ENCODE results near the gene C1orf74. TPM values are rescaled to one million over a fixed set of nuclear protein-coding genes. Genes with fewer than 3 reads are reported as not detected.

C1orf74 gene
- total RNA-seq, 1 experiment from 2014 or later: 5.6 TPM

GRCh38 chr1:209820986-209821385 lies 36.6 kb upstream of the C1orf74 start:
- H3K27ac ChIP-seq (ENCODE audit: low read depth, low read length): no peak overlapping the region
- no TSS peak for BruUV-seq (replicated peaks)
- H3K4me3 ChIP-seq (replicated peaks in 1 of 2; ENCODE audit: low read depth in 1 of 2, low read length in 2 of 2): no peak overlapping the region
- intact Hi-C loops (cut with micrococcal nuclease): no loop called here
- ATAC-seq: no peak
- RAD21 ChIA-PET (ENCODE audit: low non-redundant PET in 1 of 2, low total read pairs in 2 of 2, uncharacterized antibody in 2 of 2, unreplicated experiment in 2 of 2): no interaction called here
- CTCF ChIA-PET: no interaction called here
- no peak overlapping the region for H2AFZ ChIP-seq (ENCODE audit: low read depth, low read length, poor library complexity, severe bottlenecking)
- H3K4me2 ChIP-seq (ENCODE audit: low read length): no peak overlapping the region
- H3K9me2 ChIP-seq (ENCODE audit: insufficient read depth): no peaks in the 10 kb centered on the region
- H3K9me3 ChIP-seq (ENCODE audit: control insufficient read depth in 1 of 2, insufficient read depth in 1 of 2, low read depth in 1 of 2, low read length in 2 of 2): no peaks in the 10 kb centered on the region
- no peaks in the 10 kb centered on the region for H4K20me1 ChIP-seq (ENCODE audit: insufficient read depth)
- TF ChIP-seq EGR1 (IDR thresholded peaks at IDR 0.05; ENCODE audit: low read depth) (no peak), ELF1 (IDR thresholded peaks at IDR 0.05; ENCODE audit: borderline replicate concordance, low read depth) (no peak), POLR2AphosphoS5 (IDR thresholded peaks at IDR 0.05; ENCODE audit: low read depth, low read length) (no peak), YY1 (IDR thresholded peaks at IDR 0.05; ENCODE audit: extremely low read depth, insufficient replicate concordance, low read depth, low read length) (no peak), CTCF (IDR thresholded peaks at IDR 0.05 in 2 of 3, conservative IDR thresholded peaks at IDR 0.05 in 1 of 3; ENCODE audit: borderline replicate concordance in 1 of 3, insufficient read depth in 1 of 3, low read depth in 2 of 3, low read length in 2 of 3) (no peak), EZH2 (IDR thresholded peaks at IDR 0.05) (no peak), ZFX (IDR thresholded peaks at IDR 0.05) (no peak), CBX3 (IDR thresholded peaks at IDR 0.05; ENCODE audit: low read depth) (no peak), FOSL1 (IDR thresholded peaks at IDR 0.05; ENCODE audit: low read depth) (no peak), CEBPB (IDR thresholded peaks at IDR 0.05; ENCODE audit: low read depth) (no peak)
- no peaks in the 10 kb centered on the region for H3K79me2 ChIP-seq (ENCODE audit: insufficient read depth, low read length)
- no peak overlapping the region for H3K9ac ChIP-seq (ENCODE audit: low read length)
- no peaks in the 10 kb centered on the region for H3K36me3 ChIP-seq (ENCODE audit: control insufficient read depth in 1 of 2, insufficient read depth in 2 of 2, low read length in 2 of 2)
- H3K4me1 ChIP-seq (ENCODE audit: control insufficient read depth in 1 of 2, insufficient read depth in 2 of 2, low read length in 2 of 2): peaks cover 0 to 14% of the 10 kb centered on the region in 2 experiments; a peak in 2 of 4 replicates
- no peak for DNase-seq (ENCODE audit: low read depth, low spot score)
- POLR2A ChIA-PET: no interaction called here
- H3K27me3 ChIP-seq (ENCODE audit: insufficient read depth, low read length): no peaks in the 10 kb centered on the region; the same call in 1 of the 2 replicates
